ENCODE results near the gene MTA1. TPM values are rescaled to one million over a fixed set of nuclear protein-coding genes. Genes with fewer than 3 reads are reported as not detected.

The MTA1 gene
- total RNA-seq, 1 donor from 2014 or later: 59.8 TPM

DNA sequence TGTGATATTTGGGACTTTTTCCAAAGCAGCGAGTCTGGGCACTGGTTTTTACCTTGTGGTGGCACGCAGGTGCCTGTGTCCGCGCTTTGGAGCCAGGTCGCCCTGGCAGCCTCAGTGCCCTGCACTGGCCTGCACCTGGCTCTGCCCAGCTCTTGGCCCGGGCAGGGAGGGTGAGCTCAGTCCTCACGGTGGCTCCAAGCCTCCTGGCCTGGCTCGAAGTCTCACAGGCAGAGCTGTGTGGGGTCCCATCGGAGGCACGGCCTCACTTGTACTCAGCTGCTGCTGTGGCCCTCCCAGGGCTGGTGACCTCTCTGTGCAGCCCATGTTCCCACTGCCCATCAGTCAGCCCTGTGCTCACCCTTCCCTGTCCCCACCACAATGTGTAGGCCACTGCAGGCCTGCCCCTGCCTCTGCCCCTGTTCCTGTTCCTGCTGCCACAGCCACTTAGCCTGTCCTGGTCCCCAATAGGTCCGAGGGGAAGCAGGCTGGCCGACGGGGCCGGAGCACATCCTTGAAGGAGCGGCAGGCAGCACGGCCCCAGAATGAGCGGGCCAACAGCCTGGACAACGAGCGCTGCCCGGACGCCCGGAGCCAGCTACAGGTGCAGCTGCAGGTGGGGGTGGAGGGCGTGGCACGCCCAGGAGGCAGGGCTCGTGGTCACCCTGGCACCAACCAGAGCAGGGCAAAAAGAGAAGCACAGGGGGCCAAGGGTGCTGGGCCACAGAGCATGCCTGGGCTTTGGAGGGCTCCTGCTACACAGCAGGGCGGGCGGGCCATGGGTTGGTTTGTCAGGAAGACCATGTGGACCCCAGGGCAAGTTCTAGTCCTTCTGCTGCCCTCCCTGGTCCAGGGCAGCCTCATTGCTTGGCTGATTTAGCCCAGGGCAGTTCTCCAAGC, 37.9 kb upstream of the MTA1 start:
- Mint-ChIP-seq H3K4me1 (no peaks in the 10 kb centered on the region), H3K36me3 (peaks cover 3% of the 10 kb centered on the region), H3K4me3 (no peak overlapping the region), H3K9me3 (no peaks in the 10 kb centered on the region), H3K27me3 (ENCODE audit: insufficient read depth, low read depth) (peaks cover 4% of the 10 kb centered on the region), H3K27ac (no peak overlapping the region)
- DNase-seq (ENCODE audit: low spot score): no peak
- peaks cover 4% of the 10 kb centered on the region for H4K20me1 ChIP-seq (ENCODE audit: low read depth)
- H3K4me1 ChIP-seq: no peaks in the 10 kb centered on the region
- H2AFZ ChIP-seq (replicated peaks): no peak overlapping the region
- no peaks in the 10 kb centered on the region for H3K79me2 ChIP-seq (ENCODE audit: low read depth)
- no peak overlapping the region for H3K9ac ChIP-seq
- no peaks in the 10 kb centered on the region for H3K9me3 ChIP-seq (ENCODE audit: low read depth)
- no peaks in the 10 kb centered on the region for H3K36me3 ChIP-seq
- no peak overlapping the region for H3K27ac ChIP-seq
- no peaks in the 10 kb centered on the region for H3F3A ChIP-seq (ENCODE audit: low read depth)
- TF ChIP-seq EZH2 (IDR thresholded peaks at IDR 0.05) (no peak), EZH2phosphoT487 (IDR thresholded peaks at IDR 0.05) (no peak)
- TF ChIP-seq, protein P1, sequence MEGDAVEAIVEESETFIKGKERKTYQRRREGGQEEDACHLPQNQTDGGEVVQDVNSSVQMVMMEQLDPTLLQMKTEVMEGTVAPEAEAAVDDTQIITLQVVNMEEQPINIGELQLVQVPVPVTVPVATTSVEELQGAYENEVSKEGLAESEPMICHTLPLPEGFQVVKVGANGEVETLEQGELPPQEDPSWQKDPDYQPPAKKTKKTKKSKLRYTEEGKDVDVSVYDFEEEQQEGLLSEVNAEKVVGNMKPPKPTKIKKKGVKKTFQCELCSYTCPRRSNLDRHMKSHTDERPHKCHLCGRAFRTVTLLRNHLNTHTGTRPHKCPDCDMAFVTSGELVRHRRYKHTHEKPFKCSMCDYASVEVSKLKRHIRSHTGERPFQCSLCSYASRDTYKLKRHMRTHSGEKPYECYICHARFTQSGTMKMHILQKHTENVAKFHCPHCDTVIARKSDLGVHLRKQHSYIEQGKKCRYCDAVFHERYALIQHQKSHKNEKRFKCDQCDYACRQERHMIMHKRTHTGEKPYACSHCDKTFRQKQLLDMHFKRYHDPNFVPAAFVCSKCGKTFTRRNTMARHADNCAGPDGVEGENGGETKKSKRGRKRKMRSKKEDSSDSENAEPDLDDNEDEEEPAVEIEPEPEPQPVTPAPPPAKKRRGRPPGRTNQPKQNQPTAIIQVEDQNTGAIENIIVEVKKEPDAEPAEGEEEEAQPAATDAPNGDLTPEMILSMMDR (IDR thresholded peaks at IDR 0.05): no peak
- H3K27me3 ChIP-seq: no peaks in the 10 kb centered on the region
- H3K4me2 ChIP-seq: no peak overlapping the region
- no peak overlapping the region for H3K4me3 ChIP-seq

DNA sequence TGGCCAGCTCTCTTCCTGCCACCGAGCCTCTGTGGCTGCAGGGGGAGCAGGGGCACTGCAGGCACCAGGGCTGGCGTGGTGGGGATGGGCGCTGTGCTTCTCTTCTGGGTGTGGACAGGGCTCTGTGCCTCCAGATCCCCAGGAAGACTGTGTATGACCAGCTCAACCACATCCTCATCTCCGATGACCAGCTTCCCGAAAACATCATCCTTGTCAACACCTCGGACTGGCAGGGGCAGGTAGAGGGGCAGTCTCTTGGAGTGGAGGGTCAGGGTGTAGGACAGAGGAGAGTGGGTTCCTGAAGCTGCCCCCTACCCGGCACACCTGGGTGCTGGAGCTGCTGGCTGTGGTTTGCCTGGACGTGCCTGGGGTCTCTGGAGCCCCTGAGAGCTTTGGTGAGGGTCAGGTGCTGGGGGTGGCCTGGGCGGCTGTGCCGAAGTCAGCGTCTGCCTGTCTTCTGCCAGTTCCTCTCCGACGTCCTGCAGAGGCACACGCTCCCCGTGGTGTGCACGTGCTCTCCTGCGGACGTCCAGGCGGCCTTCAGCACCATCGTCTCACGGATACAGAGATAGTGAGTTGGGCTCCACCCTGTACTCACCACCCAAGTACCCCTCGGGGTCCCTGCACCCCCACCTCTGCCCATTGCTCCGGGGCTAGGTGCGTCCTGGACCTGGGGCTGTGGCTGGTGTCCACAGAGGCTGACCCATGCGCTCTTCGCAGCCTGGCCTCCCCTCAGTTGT, 37.1 kb upstream of the MTA1 start:
- TF ChIP-seq, protein P1 (IDR thresholded peaks at IDR 0.05): no peak
- TF ChIP-seq EZH2 (IDR thresholded peaks at IDR 0.05): no peak
- no peak for TF ChIP-seq EZH2phosphoT487 (IDR thresholded peaks at IDR 0.05)
- no peak overlapping the region for H3K9ac ChIP-seq
- Mint-ChIP-seq H3K36me3 (peaks cover 3% of the 10 kb centered on the region), H3K4me1 (no peaks in the 10 kb centered on the region), H3K4me3 (no peak overlapping the region), H3K9me3 (no peaks in the 10 kb centered on the region), H3K27ac (no peak overlapping the region), H3K27me3 (ENCODE audit: insufficient read depth, low read depth) (peaks cover 2% of the 10 kb centered on the region)
- H3K4me1 ChIP-seq: no peaks in the 10 kb centered on the region
- no peak overlapping the region for H2AFZ ChIP-seq (replicated peaks)
- H3K27me3 ChIP-seq: no peaks in the 10 kb centered on the region
- H3K4me2 ChIP-seq: no peak overlapping the region
- H3F3A ChIP-seq (ENCODE audit: low read depth): no peaks in the 10 kb centered on the region
- H3K4me3 ChIP-seq: no peak overlapping the region
- H3K27ac ChIP-seq: no peak overlapping the region
- peaks cover 4% of the 10 kb centered on the region for H4K20me1 ChIP-seq (ENCODE audit: low read depth)
- H3K79me2 ChIP-seq (ENCODE audit: low read depth): no peaks in the 10 kb centered on the region
- H3K9me3 ChIP-seq (ENCODE audit: low read depth): no peaks in the 10 kb centered on the region
- no peaks in the 10 kb centered on the region for H3K36me3 ChIP-seq
- DNase-seq (ENCODE audit: low spot score): no peak

DNA sequence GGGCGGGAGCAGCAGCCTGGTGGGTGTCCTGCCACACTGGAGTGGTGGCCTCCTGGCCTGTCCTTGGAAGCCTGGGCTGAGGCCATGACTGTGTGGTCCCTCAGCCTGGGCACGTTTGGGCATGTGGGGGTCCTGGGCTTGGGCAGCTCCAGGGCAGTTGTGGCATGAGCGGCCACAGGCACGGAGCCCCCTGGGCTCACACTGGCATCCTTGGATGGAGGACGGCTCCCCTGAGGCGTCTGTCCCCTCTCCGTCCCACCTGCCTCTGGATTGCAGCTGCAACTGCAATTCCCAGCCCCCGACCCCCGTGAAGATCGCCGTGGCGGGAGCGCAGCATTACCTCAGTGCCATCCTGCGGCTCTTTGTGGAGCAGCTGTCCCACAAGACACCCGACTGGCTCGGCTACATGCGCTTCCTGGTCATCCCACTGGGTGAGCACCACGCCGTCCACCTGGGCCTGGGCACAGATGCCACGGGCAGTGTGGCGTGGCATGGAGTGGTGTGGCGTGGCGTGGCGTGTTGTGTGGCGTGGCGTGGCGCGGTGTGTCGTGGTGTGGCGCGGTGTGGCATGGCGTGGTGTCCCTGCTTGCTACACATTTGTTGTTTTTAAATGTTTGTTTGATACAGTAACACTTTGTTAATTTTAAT, 36.4 kb upstream of the MTA1 start:
- Mint-ChIP-seq H3K27ac (peak overlapping the region; percentile 67), H3K9me3 (no peaks in the 10 kb centered on the region), H3K27me3 (ENCODE audit: insufficient read depth, low read depth) (peaks cover 2% of the 10 kb centered on the region), H3K36me3 (peaks cover 3% of the 10 kb centered on the region), H3K4me3 (no peak overlapping the region), H3K4me1 (no peaks in the 10 kb centered on the region)
- Histone ChIP-seq H3K27ac (no peak overlapping the region), H3K4me1 (no peaks in the 10 kb centered on the region), H3K9ac (no peak overlapping the region), H2AFZ (replicated peaks) (no peak overlapping the region), H4K20me1 (ENCODE audit: low read depth) (peaks cover 4% of the 10 kb centered on the region), H3K27me3 (no peaks in the 10 kb centered on the region), H3F3A (ENCODE audit: low read depth) (no peaks in the 10 kb centered on the region), H3K36me3 (no peaks in the 10 kb centered on the region), H3K79me2 (ENCODE audit: low read depth) (no peaks in the 10 kb centered on the region), H3K4me2 (no peak overlapping the region), H3K9me3 (ENCODE audit: low read depth) (no peaks in the 10 kb centered on the region), H3K4me3 (no peak overlapping the region)
- TF ChIP-seq EZH2 (IDR thresholded peaks at IDR 0.05) (no peak), EZH2phosphoT487 (IDR thresholded peaks at IDR 0.05) (no peak)
- TF ChIP-seq, protein P1 (IDR thresholded peaks at IDR 0.05): no peak
- no peak for DNase-seq (ENCODE audit: low spot score)

Data from neural progenitor cell (in vitro differentiated cells).